Activated CD4-positive, CD25-positive, alpha-beta regulatory T cell treated with anti-CD3 and anti-CD28 coated beads, Interleukin-2, amount 50 U/mL, for 72 hours (primary cell): ENCODE data around the gene CIB4.

Experiments used
- DNase-seq: peaks from one replicate; pipeline ENCODE4 v3.0.0; 2021

The CIB4 gene

DNA sequence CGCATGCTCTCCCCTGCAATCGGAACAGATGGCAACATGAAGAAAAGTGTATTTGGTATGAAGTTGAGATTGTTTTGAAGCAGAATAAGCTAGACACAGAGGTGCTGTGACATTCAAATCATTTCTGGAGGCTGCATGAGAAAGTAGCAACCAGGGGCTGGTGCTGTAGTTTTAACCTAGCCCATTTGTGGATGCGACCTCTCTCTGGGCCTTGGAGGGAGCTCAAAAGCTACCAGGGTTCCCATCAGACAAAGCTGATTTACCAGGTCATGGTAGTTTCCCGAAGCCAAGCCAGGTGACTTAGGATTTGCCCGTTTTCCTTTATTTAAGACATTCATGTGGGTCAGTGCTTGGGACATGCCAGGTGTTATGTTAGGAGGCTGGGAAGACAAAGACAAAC is 77.5 kb downstream of the CIB4 start:
- DNase-seq, result no peak

DNA sequence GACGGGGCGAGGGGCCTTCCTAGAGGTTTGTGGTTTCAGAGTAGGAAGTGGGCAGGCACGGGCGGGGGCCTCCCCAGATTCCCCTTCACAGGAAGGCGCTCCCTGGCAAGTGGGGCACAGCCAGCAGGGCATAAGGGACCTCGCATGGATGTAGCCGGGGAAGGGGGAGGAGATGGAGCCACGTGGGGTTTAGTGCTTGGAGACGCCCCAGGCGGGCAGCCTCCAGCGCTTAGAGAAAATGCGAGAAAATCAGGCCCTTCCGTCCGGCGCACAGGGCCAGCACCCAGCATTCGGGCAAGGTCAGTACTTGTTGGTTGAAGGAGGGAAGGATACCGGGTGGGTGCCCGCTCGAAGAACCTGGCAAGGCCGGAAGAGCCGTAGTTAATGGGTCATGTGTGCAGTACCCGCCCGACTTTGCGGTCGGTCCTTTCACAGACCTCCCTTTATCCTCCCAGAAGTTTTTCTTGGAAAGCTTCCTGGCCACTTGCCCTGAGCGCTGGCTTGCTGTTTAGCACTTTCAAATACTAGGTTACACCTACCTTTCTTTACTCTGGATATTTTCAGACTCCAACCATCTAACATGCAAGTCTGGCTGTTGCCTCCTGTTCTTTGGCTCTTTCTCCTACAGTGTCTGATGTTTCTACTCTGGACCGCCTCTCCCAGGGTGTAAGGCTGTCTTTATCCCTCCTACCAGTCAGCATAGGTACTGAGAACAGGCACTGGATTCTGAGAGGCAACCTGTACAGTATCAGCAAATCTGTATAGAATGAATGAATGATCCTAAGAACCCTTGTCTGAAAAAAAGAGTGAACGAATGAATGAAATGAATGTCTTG is 78.1 kb downstream of the CIB4 start:
- DNase-seq, result no peak

DNA sequence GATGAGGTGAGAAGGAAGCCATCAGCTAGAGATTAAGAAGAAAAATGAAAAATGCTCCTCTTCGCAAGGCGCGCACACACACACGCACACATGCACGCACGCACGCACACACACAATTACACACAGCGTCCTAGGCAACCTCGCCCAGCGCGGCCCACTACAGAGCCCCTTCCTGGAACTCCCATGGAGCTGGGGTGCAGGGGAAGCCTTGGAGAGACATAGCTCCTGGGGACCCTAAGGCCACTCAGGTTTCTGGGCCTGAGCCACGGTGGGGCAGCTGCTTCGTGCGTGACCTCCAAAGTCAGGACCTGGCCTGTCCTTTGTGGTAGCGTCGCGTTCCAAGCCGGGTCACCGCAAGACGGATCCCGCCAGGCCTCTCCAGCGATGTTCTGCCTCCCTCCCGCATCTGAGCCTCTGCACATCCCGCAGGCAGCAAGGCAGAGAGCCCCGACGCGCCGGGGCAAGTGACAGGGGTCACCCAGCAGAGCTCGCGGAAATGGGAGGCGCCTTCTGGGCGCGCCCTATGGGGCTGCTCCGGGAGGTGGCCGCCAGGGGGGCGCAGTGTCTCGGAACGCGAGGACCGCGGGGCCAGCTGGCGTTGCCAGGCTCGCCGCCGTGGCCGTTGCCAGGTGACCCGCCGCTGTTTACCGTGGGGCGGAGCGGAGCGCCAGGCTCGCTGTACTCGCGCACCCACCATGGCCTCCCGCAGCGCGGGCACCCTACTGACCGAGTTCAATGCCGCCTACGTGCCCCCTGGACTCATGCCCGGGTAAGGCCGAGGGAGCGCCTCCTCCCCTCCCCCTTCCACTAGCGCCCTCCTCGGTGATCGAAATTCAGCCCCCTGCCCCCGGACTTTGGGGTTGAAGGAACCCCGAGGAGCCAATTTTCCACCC is 79.0 kb downstream of the CIB4 start:
- no peak for DNase-seq

DNA sequence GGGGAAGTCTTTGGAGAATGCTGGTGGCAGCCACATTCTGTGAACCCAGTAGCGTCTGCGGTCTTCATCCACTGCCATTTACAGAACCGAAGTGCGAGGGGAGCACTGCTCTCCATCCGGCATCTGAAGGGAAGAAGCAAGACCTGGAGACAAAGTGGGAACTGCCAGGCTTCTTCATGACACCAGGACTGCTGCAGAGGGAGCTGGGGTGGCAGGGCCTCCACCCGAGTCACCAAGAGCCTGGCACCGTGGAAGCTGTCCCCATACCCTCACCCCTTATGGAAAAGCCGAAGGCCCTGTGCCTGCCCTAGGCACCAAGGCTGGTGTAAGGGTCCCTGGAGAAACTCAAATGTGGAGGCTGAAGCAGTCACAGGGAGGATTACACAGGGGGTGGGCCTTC is 79.8 kb downstream of the CIB4 start:
- DNase-seq, result no peak

DNA sequence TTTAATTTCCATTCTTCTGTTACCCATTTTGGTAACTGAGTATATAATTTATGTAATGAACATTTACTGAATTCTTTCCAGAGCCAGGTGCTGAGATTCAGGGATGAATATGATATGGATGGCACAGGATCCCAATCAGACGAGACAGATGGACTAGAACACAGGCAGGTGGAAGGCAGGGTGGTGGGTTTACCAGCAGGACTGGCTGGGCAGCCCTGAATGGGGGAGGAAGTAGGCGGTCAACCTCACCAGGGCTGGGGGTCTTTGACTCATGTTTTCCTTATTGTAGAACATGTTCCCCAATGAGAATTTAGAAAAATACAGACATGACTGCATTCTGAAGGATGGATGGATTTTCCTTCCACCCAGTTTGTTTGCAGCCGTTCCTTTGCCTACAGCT is 80.3 kb downstream of the CIB4 start:
- DNase-seq, result no peak

DNA sequence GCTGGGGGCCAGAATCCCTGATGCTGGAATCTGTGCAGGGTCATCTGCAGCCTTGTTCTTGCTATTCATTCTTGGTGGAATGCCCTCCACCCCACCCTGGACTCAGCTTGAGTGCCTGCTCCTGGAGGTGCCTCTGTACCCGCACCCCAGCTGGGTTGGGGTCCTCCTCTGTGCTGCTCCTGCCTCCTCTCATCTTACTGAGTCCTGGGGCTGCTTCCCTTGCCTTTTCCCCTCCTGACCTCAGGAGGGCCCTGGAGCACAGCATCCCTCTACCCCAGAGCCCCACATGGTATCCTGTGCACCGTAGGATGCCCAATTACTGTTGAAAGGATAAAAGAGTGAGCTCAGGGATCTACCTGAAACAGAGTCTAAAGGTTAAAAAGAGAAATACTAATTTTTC is 81.6 kb downstream of the CIB4 start:
- DNase-seq, result no peak

DNA sequence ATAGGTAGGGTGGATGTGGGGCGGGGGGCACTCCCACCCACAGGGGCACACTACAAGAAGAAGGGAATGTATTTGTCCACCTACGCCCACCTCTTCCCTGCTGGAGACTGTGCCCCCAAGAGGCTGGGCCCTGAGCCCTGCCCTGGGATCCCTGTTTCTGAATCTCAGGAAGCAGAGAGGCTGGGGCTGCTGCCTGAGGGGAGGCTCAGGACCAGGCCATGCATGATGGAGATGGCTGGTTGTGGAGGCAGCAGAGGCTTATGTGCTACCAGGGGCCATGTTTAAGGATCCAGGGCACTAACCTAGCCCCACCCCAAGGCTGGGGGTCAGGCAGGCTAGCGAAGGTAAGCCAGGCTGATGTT is 82.1 kb downstream of the CIB4 start:
- DNase-seq, result no peak

DNA sequence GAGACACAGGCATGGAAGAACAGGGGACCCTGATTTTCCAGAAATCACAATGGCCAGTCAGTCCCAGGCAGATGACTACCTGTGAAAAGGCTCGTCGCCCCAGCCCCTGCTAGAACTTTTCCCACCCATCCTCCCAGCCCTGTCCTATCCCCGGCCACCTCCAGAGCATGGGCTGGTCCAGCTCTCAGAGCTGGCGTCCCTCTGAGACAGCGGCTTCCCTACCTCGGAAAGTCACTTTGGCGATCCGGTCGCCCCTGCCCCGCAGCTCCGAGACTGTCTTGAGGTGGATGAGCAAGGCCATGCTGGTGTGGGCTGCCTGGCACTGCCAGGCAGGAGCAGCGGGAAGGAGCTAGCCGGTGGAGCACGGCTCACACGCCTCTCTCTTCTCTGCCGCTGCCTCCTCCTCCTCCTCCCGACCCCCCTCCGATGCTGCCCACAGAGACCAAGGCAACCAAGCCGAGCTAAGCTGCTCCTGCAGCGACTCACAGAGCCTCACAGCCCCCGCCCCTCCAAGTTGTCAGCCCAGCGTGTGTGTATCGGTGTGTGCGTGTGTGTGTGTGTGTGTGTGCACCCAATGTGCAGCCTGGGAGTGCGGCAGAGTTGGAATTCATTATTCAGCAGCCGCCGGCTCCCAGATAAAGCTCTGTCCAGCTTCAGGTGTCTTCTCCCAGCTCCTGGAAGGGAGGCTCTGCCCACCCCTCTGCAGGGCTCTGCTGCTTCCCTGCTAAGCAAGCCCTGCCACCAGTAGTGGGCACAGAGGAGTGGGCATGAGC is 82.7 kb downstream of the CIB4 start:
- DNase-seq, result no peak

DNA sequence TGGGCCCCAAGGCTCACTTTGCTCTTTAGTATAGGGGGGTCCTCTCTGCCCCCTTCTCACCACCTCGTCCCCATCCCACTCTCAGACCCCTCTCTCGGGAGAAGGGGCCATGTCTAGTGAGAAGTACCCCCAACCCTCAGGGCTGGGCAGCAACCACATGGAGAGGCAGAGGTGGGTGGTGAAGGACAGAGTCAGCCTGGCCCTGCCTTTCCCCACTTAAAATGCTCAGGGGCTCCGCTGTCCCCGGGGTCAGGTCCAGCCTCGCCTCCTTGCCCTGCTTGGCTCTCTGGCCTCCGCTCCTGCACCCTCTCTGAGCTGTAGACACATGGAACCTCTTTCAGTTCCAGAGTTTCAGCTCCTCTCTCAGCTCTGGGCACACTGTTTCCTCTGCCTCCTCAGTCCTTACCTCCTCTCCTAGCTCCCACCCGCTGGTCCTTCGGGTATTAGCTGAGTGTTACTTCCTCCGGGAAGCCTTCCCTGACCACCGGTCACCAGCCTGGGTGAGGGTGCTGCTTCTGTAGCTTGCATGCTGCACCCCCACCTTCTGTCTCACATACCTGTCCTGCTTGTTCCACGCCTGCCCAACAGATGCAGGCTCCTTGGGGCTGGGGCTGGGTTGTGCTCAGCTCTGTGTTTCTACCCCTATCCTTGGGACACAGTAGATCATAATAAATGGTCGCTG is 83.8 kb downstream of the CIB4 start:
- DNase-seq, result no peak

DNA sequence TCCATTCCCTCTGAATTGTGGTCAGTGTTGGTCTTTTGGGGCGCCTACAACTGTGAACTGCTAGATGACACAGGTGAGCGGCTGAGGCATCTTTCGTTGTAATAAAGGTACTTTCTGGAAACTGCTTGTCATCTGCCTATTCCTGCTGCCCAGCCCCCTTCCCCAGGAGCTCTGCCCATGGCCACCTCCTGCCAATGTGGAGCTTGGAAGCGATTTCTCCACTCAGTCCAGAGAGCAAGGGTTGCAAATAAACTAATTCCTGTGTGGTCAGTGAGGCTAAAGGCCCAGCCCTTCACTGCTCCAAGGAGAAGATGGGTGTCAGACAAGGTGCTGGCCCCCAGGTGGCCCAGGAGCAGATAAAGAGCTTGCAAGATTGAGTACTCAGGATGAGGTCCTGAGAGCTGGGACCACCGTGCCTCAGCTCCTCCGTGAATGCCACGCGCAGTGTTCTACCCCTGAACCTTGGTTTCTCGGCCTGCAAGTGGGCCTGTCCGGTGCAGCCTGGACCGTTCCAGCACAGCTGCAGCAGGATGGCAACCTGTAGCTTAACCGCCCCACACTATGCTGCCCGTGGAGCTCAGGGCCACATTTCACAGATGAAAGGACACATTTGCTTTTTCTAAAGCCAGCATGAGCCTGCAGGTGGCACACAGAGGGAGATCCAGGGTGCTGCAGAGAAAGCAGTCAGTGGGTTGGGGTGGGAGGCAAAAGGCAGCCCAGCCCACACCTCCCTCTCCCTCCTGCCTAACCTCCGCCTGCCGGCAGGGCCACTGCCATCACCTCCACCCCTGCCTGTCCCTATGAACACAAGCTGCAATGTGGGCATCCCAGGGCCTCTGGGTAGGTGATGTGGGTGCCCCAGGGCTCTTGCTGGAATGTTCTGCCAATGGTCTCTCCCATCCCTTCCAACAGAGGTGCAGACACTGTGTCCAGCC is 84.6 kb downstream of the CIB4 start:
- no peak for DNase-seq

DNA sequence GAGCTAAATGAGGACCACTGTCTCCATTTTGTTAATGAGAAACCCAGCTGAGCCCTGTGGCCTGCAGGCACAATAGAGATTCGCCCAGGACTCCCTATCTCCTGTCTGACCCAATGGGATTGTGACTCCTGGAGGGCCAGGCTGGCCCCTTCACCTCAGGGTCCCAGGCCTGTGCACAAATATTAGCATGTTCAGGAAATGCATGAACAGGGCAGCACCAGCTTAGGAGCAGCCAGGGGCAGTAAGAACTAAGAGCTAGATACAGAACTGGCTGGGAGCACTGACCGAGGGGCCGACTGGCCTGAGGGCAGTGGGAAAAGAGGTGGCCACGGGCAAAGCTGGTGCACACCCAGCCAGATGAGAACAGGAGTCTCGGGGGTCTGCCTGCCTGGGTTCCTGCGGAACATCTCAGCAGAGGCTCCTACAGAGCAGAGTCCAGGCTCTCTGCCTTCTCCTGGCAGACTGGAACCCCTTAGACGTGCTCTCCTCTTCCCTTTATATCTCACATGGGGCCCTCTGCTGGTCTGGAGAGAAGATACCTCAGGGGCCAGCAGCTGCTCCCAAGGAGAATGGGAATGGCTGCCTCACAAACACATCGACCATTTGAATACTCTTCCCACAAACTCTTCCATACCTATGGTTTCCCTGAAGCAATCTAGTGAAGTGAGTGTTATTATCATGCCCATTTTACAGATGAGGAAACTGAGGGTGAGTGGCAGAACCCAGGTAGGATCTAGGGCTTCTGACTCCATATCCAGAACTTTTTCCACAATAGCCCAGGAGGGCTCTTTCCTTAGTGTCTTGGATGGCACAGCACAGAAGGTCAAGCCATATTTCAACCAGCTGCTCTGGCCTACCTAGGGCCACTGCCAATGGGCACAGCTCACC is 85.7 kb downstream of the CIB4 start:
- DNase-seq, result no peak

DNA sequence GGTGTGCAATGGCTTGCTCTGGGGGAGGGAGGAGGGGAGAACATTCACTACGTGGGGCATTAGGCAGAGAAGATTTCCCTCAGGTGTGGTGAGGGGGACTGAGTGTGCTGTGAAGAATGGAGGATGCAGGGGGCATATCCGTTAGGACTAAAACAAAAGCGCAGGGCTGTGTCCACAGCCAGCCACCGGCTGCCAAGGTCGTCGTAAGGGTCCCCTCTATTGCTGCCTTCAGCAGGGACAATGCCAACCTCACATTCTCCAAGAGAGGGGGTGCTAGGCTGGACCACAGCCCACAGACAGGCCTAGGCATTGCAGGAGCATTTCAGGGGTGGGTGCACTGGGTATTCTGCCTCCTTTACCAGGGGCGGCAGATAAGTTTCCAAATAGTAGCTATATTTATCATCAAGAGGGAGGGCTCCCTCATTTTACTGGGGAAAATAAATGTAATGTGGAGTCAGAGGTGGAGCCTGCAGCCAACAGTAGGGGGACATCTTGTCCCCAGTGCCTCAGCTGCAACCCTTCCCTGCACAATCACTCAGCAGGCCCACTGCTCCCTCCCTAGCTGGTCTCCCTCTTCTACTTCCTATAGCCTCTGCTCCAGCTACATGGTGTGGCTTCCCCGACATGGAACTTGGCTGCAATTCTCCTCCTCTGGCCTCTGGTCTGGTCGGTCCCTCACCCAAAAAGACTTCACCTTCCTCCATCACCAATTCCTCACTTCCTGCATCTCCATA is 88.4 kb downstream of the CIB4 start:
- no peak for DNase-seq

DNA sequence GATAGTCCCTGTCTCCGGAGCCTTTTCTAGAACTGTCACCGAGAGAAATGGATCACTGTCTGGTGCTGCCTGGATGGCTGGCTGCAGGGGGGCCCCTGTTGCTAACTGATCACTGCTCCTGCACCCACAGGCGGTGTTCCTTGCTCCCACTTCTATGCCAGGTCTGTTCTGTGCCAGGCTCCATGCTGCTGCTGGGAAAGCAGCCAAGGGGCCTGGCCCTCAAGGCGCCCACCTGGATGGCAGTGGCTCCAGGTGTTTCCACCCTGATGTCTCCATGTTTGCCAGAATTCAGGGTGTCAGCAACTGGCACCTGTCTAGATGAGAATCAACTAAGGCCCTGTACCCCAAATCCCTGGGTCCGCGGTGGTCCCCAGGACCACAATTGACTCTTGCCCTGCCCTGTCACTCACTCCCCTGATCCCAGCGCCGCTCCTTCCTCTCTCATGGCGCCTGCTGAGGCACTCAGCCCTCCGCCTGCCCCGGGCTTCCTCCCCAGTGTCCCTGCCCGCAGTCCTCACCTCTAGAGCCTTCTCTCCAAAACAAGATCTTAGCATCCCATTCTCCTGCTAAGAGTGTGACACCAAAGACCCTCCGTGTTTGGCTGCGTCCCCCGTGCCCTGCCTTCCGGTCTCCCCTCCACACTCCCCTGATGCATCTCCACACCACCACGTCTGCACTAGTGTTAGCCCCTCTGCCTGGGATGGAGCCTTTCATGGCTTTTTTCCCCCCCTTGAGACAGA is 90.7 kb downstream of the CIB4 start:
- no peak for DNase-seq

DNA sequence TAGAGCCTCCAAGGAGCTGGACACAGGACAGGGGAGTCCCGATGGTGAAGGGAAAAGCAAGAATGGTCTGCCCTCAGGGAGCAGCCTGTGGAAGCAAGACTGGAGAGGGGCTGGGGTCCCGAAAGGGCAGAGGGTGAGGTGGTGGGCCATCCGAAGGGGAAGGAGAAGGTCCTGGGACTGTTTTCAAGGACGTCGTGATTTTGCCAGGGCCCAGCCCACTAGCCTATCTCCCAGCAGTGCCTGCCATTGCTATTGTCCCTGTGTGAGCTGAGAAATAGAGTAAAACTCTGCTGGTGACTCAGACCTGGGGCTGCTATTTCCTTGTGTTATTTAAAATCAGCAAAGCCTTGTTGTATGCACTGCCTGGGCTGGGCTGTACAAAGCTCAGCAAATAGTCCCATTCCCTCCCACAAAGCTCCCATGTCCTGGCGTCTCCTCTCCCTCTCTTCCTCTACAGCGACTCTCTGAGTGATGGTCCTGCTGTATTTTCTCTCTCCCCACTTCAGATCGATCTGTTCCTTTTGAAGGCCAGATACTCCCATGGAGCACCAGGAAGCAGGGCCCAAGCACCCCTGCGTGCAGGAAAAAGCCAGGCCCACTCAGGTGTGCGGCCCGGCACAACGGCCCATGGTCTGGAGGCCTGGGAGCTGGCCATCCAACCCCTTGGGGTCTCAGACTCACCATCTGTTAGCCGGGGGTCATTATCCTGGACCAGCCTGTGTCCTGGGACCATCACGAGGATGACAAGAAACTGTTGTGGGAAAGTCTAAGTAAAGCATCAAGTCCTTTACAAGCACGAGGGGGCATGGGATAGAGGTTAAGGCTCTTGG is 98.3 kb downstream of the CIB4 start:
- DNase-seq, result no peak

DNA sequence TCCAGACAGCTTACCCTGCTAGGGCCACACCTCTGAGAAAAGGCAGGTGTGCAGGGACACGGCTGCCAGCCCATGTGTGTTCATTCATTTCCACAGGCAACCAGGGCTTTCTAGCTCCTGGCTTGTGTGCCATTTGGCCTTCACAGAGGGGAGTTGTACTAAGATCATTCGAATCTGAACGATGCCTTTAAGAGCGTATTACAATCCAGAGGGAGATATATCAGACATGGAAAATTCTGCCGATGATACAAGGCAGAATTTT is 99.0 kb downstream of the CIB4 start:
- no peak for DNase-seq

DNA sequence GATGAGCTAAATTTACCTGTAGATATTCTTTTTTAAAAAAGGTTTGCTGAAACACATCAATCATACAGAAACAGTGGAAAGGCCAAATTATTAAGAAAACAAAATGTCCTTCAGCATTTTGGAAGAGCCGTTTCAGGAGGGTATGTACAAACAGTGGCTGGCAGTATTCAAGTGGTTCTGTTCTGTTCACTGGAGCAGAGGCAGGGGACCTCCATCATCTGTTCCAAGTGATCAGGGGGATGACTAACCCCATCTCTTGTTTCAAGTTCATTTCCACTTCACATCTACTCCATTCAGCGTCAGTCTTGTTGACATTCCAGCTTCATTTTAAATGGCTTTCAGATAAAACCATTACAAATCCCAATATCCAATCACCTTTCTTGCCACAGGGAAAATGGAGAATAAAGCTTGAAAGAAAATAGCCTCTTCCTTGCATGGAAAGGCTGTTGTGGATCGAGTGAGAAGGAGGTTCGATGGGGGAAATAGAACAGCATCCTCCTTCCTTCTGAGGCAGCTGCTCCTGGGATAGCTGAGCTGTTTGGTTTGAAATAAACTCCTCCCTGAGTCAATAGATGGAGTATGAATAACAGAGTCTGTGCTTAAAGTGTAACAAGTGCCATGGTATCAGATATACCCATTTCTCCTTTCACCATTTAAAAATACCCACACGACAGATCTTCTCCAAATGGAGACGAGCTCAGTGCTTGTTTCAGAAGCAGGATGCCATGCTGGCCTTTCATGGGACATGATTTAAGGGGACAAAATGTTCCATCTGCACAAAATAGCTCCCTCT is 99.6 kb downstream of the CIB4 start:
- DNase-seq, result no peak

DNA sequence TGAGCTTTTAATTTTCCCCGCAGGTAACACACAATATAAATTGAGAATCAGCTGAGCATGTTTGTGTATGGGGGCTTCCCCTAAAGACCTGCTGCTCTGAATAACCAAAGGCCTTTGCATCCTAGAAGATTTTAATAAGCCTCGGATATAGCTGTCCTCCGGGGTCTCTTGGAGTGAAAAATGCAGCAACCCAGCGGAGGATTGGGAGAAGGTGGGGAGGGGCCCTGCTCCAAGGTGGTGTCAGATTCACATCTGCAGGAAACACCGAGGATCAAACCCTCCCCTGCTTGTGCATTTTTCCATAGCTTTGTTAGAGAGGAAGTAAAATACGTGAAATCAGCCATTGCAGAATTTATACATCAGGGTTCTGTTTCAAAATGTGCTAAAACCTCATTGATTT is 100.2 kb downstream of the CIB4 start:
- no peak for DNase-seq

DNA sequence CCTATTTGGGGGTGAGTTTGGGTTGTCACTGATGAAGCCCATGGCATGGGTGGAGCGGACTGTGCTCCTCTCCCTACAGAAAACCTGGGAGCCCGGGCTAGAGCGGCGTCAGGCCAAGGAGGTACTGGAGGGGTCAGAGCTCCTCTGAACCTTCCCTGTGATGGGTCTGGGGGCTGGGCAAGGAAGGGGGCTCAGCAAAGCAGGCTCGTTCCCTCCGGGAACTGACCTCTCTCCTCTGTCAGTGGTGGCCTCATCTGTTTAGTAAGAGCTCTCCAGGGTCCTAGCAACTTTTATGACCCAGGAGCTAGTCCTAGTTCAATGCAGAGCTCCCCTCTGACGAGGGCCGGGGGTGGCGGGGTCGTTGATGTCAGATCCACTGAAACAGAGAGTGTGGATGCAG is 100.9 kb downstream of the CIB4 start:
- no peak for DNase-seq
